NCI-H128 (cell line): ENCODE data around the gene KCNMA1.
A peak's percentile ranks its signal among the peaks of the same experiment; 100 is the strongest.
"Not testable (repeated sequence)": the region's sequence is repeated elsewhere in the genome, so short reads cannot be mapped to it uniquely, and the experiment has no call there.

Experiments used
- DNase-seq: peaks from one replicate; lab custom pipeline; 2025; ENCODE audit not compliant: unreplicated experiment; lab: John Stamatoyannopoulos, UW

The KCNMA1 gene

DNA sequence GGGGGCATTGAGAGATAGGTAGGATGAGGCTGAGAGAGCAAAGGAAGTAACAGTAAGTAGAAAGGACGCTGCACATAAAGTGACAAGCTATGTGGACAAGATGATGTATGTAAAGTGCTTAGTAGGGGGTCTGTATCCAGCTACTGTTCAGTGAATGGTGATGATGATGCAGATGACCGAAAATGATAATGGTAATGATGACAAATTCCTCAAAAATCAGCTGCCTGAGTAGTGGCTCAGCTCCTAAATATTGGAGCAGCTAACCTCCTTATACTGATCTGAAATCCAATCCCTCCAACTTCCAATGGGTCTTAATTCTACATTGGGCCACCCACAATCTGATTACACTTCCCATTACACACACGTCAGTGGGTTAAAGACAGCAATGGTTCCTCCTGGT is 27.1 kb upstream of the KCNMA1 start:
- no peak for DNase-seq

DNA sequence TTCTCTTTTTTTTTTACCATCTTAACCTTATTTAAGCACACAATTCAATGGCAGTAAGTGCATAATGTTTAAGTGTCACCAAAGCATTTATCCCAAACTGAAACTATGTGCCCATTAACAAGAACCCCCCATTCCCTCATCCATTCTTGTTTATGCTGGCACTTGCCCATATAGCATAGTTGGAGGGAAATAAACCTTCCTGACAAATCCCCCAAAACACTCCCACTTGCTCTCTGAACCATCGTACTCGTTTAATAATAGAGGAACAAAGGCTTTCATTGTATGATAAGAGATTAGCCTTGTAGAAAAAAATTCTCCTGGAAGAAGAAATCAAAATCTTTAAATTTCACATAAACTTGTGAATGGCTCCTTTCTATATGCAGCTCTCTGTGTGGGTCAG is 26.4 kb upstream of the KCNMA1 start:
- DNase-seq, result no peak

DNA sequence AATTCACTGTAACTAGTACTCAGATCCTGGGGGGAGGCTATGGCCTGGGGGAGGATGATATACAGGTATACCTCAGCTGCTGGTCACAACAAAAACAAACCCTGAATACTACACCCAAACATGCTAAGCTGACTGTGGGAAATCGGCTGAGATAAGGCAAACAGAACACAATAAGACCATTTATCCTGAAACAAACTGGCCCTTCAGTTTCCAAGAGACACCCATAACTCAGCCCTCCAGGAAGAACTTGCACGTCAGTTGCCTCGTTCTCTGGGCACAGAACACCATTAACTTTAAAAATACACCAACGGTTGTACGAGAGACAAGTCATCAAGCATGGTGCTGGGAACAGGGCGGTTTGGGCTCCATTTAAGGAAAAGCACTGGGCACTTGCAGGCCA is 24.1 kb upstream of the KCNMA1 start:
- DNase-seq, result no peak

DNA sequence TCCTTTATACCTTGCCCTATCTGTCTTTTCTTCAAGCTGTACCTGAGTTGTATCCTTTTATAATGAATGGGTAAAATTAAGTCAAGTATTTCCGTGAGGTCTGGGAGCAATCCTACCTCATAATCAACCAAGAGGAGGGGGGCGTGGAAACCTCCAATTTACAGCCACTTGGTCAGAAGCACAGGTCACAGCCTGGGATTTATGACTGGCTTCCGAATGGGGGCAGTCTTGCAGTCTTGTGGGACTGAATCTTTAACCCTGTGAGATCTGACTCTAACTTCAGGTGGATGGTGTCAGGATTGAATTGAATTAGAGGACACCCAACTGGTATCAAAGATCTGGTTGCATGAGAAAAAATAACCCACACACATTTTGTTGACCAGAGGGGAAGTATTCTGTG is 23.5 kb upstream of the KCNMA1 start:
- DNase-seq, result no peak

DNA sequence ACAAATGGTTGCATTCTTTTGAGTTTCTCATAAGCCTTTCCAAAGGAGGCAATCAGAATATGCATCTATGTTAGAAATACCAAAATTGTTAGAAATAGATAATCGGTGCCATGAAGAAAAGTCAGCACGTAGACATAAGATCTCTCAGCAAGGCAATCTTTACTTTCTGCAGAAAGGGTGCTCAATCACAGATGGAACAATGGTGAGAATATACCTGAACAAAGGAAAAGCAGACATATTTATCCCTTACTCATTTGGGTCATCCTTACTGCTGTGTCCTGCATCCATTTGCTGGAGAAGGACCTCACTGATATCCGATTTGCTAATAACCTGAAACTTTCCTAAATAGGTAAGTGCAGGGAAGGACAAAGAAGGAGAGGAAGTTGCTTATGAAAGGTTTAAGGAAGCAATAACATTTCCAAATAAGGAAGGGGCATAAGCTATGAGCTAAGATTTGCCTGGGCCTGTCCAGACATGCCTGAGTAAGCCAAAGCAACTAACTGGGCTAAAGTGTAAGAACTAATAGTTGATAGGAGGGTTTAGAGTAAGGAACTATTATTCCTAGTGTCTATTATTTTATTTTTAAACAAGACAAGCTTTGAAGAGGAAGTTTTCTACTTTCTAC is 21.6 kb upstream of the KCNMA1 start:
- DNase-seq, result not testable (repeated sequence)

DNA sequence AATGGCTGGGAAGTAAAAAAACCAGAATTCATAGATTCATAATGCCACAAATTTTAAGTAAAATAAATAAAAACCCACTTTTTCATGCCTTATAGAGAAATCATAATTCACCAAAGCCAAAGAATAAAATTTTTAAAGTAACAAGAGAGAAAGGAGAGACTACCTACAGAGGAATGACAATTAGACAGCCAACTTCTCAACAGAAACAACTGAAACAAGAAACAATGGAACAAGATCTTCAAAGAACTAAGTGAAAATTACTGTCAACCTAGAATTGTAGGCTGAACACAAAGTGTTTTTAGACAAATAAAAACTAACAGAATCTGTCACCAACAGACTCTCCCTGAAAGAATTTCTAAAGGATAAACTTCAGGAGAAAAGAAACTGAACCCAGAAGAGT is 15.6 kb upstream of the KCNMA1 start:
- DNase-seq, result no peak

DNA sequence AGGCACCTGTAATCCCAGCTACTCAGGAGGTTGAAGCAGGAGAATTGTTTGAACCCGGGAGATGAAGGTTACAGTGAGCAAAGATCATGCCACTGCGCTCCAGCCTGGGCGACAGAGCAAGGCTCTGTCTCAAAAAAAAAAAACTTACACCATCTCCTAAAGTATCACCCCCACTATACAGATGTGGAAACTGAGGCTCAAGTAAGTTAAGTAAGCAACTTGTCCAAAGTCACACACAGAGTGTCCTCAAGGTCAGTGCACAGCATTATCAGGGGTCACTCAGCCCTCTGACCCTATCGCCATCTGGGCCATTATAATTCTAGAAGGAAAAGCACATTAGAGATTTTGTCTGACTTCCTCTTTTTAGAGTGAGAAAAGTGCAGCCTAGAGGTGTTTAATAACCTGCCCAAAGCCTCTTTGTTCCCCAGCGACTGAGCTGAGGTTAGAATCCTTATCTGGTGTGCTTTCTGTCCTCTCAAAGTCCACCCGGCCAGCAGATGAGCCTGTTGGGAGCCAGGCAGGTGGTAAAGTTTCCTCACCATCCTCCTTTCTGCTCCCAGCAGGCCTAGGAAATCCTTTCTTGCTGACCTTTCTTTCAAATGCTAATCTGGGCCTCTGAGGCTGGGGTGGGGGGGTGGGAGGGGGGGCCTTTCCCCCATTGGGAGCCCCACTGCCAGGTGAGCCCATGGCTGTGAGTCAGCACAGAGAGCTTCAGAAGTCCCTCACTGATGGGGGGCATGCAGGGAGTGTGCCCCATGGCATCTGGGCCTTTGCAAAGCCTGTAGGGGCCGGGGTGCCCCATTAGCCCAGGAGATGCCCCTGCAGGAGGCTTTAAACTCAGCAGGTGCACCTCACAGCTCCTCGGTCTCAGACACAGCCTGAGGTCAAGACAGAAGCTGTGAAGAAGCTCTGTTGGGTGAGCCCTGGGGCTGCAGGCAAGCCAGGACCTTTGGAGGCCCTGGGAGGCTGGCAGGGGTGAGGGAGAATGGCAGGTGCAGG is 12.0 kb upstream of the KCNMA1 start:
- no peak for DNase-seq

DNA sequence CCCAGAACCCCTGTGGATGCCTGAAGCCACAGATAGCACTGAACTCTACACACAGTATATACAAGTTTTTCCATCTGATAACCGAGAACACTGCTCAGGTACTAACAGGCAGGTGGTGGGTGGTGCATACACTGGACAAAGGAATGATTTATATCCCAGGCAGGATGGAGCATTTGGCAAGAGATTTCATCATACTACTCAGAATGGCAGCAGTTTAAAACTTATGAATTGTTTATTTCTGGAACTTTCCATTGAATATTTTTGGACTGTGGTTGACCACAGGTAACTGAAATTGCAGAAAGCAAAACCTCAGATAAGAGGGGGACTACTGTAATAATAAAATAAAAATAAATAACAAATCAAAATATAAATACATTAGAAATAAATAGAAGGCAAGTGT is 10.9 kb upstream of the KCNMA1 start:
- DNase-seq, result no peak

DNA sequence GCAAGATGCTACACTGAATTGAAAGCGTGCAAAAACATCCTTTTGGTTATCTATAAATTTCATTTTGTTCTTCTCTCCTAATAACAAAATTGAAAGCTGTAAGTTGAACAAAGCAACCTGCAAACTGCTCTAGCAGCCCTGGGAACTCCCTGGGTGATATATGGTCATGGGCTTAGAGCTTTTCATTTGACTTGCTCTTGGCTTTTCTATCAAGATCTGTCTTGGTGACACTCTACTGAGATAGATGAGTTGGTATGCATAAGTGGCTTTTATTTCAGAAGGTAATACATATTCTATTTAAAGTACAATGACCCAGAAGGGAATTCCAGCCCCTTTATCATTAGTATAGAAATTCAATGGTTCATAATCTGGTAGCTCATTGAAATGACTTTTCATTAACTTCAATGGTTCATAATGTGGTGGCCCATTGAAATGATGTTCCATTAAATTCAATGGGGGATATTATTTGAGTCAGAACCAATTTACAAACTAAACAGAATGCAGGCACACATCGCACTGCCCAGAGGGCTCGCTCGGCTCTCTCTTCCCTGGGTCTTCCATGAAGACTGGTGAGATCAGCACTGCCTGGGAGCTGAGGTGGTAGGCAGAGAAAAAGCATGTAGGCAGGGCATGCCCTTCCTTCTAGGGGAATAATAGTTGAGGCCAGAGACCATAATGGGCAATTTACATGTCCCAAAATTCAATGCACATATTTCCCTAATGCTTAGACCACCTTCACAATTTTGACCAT is 10.1 kb upstream of the KCNMA1 start:
- no peak for DNase-seq

DNA sequence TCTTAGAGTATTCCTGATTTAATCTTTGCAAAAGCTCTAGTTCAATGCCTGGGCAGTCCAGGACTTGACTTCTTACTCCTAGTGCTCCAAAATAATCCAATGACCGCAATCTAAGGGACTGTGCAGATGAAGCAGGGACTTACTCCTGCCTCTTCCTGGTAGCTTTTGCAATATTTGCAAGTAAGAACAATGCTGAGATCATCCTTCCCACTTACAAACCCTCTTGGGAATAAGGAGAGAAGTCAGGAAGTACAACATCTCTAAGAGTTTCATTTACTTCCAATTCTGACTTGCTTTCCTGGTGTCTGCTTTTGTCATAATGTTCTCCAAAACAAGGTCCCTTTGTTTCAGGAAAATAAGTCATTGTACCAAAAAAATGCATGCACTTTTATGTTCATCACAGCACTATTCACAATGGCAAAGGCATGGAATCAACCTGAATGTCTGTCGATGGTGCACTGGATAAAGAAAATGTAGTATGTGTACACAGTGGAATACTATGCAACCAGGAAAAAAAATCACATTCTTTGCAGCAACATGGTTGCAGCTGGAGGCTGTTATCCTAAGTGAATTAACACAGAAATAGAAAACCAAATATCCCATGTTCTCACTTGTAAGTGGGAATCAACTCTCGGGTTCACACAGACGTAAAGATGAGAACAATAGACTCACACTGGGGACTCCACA is 7.1 kb upstream of the KCNMA1 start:
- DNase-seq, result no peak

DNA sequence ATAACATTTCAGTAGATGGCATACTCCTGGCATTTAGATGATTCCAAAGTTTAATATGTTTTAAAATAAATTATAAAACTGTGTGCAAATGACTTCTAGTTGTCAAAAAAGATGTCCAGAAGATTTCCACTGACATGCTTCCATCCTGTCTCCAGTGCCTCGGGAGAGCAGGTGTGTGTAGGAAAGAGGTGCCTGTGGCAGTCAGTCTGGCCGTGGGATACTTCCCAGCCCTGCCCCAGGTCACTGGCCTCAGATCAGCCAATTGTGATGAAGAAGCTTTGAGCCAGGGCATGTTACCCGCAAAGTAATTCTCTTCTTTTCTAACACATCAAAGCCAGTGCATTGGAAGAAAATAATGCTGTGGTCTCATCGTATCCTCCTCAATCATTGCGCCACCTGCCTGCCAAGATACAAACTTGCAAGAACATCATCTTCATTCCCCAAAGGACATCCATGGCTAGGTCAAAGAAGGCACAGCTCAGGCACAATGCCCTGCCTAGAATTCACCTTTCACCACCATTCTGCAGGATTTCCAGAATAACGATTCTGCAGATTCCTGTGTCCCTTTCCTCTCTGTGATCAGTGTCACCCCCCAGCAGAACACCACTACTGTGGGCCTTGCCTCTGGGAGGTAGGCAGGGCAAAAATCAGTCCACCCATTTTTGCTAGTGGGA is 6.3 kb upstream of the KCNMA1 start:
- no peak for DNase-seq

DNA sequence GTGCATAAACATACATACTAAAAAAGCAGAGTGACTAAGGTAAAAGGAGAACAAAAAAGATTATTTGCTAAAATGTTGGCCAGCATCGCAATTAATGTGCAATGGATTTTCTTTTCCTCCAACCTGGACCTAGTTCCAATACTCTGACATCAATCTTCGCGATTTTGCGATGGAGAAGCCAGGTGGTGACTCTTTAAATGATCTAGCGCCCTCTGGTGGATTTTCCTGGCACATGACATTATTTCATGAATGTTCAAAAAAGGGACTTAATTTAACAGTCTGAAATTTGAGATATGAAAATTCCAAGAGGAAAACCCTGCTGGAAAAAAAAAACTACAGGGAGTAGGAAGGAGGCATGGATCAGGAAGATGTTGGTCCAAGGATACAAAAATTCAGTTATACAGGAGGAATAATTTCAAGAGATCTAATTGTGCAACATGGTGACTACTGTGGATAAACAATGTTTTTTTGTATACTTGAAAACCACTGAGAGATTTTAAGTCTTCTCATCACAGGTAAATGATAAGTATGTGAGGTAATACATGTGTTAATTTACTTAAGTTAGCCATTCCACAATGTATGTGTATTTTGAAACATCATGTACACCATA is 4.3 kb upstream of the KCNMA1 start:
- peak; percentile 57 for DNase-seq

DNA sequence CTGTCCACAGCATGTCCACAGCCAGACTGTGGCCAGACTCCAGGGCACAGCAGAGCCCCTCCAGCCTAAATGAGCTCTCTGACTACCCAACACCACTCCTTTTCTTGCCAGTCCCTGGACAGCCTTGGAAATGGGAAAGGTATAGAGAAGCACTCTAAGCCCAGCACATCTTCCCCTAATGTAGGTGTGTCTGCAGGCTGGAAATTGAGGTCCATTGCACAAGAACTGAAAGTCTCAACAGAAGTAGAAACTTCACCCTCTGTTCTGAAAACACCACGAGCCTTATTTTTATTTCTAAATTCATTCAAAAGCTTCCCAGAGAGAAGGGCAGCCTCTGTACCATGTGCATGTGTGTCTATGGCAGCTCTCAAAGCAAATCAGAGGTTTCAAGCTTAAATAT is 3.7 kb upstream of the KCNMA1 start:
- no peak for DNase-seq

DNA sequence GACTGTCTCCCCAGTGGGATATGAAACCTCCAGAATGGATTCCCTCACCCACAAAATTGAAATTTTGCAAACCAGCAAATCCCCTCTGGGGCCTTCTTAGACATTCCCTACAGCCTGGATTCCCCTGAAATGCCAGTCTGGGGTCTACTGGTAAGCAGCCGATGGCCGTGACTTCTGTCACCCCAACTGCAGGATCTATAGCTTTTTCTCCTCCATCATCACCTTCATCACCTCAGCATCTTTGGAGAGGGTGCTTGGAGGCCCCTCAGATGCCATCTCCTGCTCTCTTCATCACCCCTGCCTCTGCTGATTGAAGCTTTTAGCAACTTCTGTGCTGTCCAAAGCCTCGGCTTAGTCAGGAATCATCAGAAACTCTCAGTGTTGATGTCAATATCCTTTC is 2.6 kb upstream of the KCNMA1 start:
- DNase-seq, result no peak

DNA sequence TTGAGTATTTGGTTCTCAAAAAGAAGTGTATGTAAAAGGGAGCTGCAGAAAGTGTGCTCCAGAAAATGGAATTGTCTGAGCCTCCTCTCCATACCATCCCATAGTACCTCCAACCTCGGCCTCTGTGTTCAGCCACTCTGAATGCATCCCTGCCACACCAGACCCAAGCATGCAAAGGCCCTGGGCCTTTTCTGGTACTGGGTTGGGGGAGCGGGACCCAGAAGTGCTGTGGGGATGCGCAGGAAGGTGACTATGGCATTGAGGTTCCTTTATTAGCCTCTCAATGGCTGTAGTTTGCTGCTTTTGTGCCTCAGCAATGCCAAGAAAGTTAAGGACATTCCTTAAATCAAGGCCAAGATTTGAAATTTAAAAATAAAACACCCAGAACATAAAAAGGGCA is 2.1 kb upstream of the KCNMA1 start:
- no peak for DNase-seq

DNA sequence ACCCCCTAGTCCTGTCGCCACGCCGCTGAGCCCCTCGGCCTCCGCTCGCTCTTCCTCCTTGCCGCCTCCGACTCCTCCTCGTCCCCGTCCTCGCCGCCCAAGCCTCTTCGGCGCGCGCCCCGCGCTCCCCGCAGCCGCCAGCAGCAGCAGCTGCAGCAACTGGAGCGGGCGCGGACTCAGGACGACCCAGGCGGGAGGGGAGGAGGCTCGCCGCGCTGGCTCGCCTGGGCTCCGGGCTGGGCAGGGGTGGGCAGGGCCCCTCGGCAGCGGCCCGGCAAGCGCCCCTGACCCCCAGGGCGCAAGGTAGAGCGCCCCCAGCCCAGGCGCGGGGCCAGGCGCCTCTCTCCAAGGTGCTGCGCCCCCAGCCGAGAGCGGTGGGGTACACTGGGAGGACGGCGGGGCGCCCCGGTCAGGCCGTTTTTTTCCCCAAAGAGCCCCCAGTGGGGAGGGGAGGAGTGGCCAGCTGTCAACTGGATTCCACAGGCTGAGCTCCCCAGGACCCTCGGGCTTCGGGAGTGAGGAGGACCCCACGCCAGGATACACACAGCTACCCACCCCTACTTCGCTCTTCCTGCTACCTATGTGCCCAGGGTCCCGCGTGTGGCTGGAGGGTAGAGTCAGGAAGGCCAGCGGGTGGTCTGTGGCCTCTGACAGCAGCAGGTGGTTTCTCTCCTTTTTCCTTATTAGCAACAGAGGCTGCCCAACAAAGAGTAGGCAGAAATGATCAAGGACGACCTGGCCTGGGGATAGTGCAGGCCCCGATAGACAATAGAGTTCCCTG is 903 bp upstream of the KCNMA1 start:
- DNase-seq, result peak; percentile 7

DNA sequence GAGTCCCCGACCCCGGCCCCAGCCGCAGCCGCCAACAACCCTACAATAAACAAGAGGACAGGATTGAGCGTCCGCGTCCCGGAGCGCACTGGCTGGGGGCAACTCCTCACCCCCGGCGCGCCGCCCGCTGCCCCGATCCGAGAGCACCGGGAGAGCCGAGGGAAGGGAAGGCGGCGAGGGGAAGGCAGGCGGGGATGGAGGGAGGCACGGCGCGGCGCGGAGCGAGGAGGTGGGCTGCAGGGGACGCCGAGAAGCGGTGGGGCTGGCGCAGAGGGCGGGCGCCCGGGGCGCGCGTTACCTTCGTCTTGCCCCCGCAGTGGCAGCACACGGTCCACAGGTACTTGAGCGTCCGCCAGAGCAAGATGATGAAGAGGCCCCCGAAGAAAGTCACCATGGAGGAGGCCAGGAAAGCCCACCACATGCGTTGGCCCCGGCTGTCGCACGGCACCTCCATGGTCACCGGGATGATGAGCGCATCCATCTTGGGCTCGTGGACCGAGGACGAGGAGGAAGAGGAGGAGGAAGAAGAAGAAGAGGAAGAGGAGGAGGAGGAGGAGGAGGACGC is 559 bp downstream of the KCNMA1 start:
- no peak for DNase-seq

DNA sequence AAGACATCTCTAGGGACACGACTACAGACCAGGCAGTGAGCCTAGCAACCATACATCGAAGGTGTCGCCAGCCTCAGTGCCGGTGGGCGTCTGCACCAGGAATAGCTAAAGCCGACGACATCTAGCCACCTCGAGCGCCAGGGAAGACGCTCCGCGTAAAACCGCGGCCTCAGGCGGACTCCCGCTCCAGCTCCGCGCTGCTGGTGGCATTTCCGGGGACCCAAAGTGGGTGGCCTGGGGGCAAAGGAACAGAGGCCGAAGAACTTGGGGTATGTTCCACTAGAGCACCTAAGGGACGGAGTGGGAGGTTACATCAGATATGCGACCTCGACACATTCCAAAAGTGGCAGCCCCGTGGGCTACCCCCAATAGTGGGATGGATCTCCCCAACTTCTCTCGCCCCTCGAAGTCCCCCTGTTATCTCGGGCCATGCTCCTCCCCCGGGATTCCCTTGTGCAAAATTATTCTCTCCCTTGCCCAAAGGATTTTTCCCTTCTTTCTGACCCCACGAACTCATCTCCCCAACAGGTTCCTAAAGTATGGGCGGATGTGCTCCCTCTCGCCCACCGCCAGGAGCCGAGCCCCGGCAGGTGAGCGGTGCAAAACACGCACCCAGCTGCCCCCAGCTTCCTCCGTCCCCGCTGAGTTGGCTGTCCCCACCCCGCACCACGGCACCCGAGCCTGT is 1.2 kb downstream of the KCNMA1 start:
- no peak for DNase-seq
